ENCODE measurements around the gene BTNL3.
"Not testable (repeated sequence)": the region's sequence is repeated elsewhere in the genome, so short reads cannot be mapped to it uniquely, and the experiment has no call there.

Gene BTNL3

GRCh38 chr5:181044662-181045305 lies 56.1 kb downstream of the BTNL3 start:
- no peak for FAIRE-seq
- DNase-seq (ENCODE audit: extremely low spot score, insufficient read length, low read depth): no peak

GRCh38 chr5:181045316-181045715 lies 56.7 kb downstream of the BTNL3 start:
- DNase-seq (ENCODE audit: extremely low spot score, insufficient read length, low read depth): no peak
- FAIRE-seq: no peak

GRCh38 chr5:181045857-181046256 lies 57.2 kb downstream of the BTNL3 start:
- FAIRE-seq; DNase-seq (ENCODE audit: extremely low spot score, insufficient read length, low read depth): not testable (repeated sequence)

- FAIRE-seq: no peak
- DNase-seq (ENCODE audit: extremely low spot score, insufficient read length, low read depth): no peak
Observed at GRCh38 chr5:181047288-181047687, 58.6 kb downstream of the BTNL3 start.

- DNase-seq (ENCODE audit: extremely low spot score, insufficient read length, low read depth): no peak
- FAIRE-seq: no peak
Observed at GRCh38 chr5:181047921-181048320, 59.3 kb downstream of the BTNL3 start.

GRCh38 chr5:181050016-181050415 lies 61.4 kb downstream of the BTNL3 start:
- FAIRE-seq (no peak), DNase-seq (ENCODE audit: extremely low spot score, insufficient read length, low read depth) (no peak)

GRCh38 chr5:181051841-181052671 lies 63.4 kb downstream of the BTNL3 start:
- FAIRE-seq (peak; percentile 48), DNase-seq (ENCODE audit: extremely low spot score, insufficient read length, low read depth) (no peak)

GRCh38 chr5:181052672-181053487 lies 64.2 kb downstream of the BTNL3 start:
- DNase-seq (ENCODE audit: extremely low spot score, insufficient read length, low read depth) (no peak), FAIRE-seq (no peak)

- no peak for DNase-seq (ENCODE audit: extremely low spot score, insufficient read length, low read depth)
- FAIRE-seq: peak; percentile 59
Observed at GRCh38 chr5:181053488-181054121, 65.0 kb downstream of the BTNL3 start.

- FAIRE-seq (no peak), DNase-seq (ENCODE audit: extremely low spot score, insufficient read length, low read depth) (no peak)
Observed at GRCh38 chr5:181054138-181054537, 65.5 kb downstream of the BTNL3 start.

GRCh38 chr5:181054871-181055459 lies 66.3 kb downstream of the BTNL3 start:
- DNase-seq (ENCODE audit: extremely low spot score, insufficient read length, low read depth) (no peak), FAIRE-seq (no peak)
